Measurements from ENCODE around the gene ARHGEF25. TPM values are rescaled to one million over a fixed set of nuclear protein-coding genes. Genes with fewer than 3 reads are reported as not detected.

The ARHGEF25 gene
- total RNA-seq, 1 donor from 2014 or later: 2.3 TPM

DNA sequence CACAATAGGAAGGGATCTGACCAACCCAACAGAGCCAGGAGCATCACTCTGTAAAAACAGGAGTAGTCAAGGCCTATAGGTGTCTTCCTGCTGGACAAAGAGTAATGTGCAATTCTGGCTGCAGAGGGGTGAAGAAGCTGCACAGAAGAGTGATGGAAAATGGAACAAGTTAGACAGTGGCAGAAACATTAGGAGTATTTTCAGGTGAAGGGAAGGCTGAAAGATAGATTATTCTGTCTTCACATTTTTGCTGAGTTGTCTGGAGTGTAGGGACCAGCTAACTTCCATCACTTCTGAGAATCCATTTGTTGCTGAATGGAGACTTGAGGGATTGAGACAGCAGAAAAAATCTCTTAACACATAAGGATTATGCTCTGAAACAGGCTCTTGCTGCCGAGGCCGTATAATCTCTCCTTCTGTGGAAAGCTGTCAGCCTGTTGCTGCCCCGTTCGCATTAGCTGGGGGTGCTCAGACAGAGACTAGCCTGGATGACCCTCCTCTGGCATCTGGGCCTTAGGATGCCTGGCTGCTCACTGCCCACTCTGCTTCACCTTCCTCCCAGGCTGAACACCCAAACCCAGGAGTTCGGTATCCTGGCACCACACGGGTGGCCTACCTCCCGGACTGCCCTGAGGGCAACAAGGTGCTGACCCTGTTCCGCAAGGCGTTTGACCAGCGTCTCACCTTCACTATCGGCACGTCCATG is 3.1 kb upstream of the ARHGEF25 start:
- Histone ChIP-seq H3K4me3 (ENCODE audit: low read depth, low read length) (no peak overlapping the region), H3K36me3 (ENCODE audit: control insufficient read depth, insufficient read depth, low read length) (no peaks in the 10 kb centered on the region), H3K27me3 (ENCODE audit: control insufficient read depth, insufficient read depth, low read length) (peaks cover 17% of the 10 kb centered on the region)
- no peak for DNase-seq (ENCODE audit: low read depth)
- TF ChIP-seq, protein P1, sequence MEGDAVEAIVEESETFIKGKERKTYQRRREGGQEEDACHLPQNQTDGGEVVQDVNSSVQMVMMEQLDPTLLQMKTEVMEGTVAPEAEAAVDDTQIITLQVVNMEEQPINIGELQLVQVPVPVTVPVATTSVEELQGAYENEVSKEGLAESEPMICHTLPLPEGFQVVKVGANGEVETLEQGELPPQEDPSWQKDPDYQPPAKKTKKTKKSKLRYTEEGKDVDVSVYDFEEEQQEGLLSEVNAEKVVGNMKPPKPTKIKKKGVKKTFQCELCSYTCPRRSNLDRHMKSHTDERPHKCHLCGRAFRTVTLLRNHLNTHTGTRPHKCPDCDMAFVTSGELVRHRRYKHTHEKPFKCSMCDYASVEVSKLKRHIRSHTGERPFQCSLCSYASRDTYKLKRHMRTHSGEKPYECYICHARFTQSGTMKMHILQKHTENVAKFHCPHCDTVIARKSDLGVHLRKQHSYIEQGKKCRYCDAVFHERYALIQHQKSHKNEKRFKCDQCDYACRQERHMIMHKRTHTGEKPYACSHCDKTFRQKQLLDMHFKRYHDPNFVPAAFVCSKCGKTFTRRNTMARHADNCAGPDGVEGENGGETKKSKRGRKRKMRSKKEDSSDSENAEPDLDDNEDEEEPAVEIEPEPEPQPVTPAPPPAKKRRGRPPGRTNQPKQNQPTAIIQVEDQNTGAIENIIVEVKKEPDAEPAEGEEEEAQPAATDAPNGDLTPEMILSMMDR (IDR thresholded peaks at IDR 0.05; ENCODE audit: insufficient read depth, low read length, poor library complexity, severe bottlenecking): no peak

DNA sequence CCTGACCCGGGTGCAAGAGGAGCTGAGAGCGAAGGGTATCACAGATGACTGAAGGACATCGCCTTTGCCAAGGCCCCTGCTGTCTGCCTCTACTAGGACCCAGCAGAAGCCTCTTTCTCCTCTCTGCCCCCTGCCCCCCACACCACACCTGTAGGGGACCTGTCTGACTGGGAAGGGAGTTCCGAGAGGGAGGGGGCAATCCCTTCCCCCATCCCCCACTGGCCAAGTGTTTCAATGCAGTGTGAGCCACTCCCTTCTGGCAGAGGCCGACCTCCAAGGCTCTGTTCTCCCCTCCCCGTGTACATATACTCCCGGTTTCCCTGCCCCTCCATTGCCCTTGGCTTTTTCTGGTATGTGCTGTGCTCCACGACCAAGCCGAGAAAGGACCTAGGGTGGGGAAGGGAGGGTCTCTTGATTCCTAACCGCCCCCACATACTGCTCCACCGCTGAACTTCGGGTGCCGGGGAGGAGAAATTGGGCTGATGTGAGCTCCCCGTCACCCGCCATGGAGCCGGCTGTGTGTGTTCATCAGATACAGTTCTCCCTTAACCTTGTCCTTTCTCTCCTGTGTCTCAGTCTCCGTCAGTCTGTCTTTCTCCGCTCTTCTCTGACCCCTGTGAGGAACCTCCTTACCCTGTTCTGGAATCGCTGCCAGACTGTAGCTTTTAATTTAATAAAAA is 2.0 kb upstream of the ARHGEF25 start:
- TF ChIP-seq, protein P1 (IDR thresholded peaks at IDR 0.05; ENCODE audit: insufficient read depth, low read length, poor library complexity, severe bottlenecking): no peak
- no peak for DNase-seq (ENCODE audit: low read depth)
- H3K36me3 ChIP-seq (ENCODE audit: control insufficient read depth, insufficient read depth, low read length): no peaks in the 10 kb centered on the region
- H3K4me3 ChIP-seq (ENCODE audit: low read depth, low read length): no peak overlapping the region
- peaks cover 20% of the 10 kb centered on the region for H3K27me3 ChIP-seq (ENCODE audit: control insufficient read depth, insufficient read depth, low read length)

DNA sequence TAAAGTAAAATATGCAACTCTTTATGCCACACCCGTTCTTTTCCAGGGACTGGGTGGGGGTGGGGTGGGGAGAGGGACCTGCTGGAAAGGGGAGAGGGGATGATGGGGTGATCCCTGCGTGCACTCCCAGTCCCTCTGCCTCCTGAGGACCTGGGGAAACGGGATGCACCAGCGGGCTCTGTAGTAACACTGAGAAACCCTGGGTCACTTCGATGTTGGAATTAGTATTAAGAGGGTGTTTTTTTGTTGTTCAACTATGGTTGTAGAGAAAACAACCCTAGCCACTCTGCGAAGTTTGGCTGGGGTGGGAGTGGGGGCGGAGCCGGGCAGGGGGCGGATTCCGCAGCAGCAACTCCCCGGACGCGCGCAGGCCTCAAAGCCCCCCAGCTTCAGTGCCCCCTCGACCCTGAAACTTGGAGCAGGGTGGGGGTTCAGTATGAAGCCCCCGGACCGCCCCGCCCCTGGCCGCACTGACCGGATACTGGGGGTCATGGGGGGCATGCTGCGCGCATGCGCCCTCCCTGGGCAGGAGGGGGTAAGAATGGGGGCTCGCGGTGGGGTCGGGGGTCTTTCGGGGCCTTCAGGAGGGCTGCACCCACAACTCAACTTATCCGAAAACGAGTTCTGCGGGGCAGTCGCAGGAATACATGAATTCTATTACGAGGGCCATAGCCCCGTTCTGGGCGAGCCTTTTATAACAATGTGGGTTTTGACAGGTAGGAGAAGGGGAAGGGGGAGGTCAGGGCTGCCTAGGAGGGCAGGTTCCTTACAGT is 1.3 kb upstream of the ARHGEF25 start:
- TF ChIP-seq, protein P1 (IDR thresholded peaks at IDR 0.05; ENCODE audit: insufficient read depth, low read length, poor library complexity, severe bottlenecking): no peak
- H3K4me3 ChIP-seq (ENCODE audit: low read depth, low read length): no peak overlapping the region

DNA sequence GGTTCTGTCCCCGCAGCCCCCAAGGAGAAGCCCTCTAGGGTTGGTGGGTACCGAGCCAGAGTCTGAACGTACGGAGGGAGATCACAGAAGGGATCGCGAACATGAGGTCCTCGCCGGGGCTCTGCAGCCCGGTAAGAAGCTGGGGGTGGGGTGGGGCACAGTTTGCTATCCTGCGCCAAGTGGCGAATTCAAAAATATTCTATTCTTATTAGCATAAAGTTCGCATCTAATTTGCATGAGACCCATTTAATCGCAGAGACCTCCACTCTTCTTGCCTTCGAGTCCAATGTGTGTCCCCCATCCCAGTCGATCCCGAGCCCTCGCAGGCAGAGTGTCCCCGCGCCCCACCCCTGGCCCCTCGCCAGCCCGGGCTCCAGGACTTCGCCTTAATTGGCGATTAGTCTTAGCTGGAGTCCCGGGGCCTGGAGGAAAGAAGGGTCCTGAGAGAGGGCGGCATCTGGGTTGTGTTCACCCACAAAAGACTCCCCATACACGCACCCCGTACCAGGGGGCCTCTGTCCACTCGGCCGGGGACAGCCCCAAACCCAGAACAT is 604 bp upstream of the ARHGEF25 start:
- TF ChIP-seq, protein P1 (IDR thresholded peaks at IDR 0.05; ENCODE audit: insufficient read depth, low read length, poor library complexity, severe bottlenecking): no peak
- DNase-seq (ENCODE audit: low read depth): no peak
- H3K36me3 ChIP-seq (ENCODE audit: control insufficient read depth, insufficient read depth, low read length): no peaks in the 10 kb centered on the region
- peak overlapping the region; percentile 61 for H3K4me3 ChIP-seq (ENCODE audit: low read depth, low read length)
- H3K27me3 ChIP-seq (ENCODE audit: control insufficient read depth, insufficient read depth, low read length): peaks cover 23% of the 10 kb centered on the region

More for the DNA sequence above, 1.3 kb upstream of the ARHGEF25 start:
- no peak for DNase-seq (ENCODE audit: low read depth)
- no peaks in the 10 kb centered on the region for H3K36me3 ChIP-seq (ENCODE audit: control insufficient read depth, insufficient read depth, low read length)
- H3K27me3 ChIP-seq (ENCODE audit: control insufficient read depth, insufficient read depth, low read length): peaks cover 22% of the 10 kb centered on the region

DNA sequence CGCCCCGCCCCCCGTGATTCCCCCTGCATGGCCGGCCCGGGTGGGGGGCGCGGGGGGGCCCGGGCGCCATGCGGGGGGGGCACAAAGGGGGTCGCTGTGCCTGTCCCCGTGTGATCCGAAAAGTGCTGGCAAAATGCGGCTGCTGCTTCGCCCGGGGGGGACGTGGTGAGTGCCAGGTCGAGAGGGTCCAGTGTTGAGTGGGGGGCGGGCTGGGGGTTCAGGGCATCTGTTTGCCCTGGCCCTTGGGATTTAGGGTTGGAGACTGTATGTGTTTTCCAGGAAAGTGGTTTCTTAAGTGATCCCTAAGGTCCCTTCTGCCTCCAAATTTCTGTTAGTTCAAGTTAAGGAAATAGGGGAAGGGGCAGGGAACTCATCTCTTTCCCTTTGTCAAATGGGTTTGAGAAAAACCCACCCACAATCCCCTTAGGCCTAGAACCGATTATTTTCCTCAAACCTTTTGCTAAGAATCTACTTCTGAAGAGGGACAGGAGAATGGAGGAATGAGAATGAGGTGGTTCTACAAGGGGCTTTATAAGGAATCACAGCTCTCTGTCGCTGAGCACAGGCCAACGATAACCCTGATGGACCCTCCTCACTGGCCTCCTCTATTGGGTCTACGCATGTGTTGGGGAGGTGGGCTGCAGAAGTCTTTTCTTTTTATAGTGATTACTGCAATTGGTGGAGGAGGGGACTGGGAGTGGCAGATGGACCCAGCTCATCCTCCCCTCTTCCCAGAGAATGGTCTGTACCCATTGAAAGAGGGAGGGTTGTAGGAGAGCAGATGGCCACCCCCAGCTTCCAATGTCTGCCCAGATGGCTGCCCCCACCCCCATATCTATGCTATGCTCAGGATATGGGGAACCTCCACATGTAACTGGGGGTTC is 834 bp downstream of the ARHGEF25 start:
- TF ChIP-seq, protein P1 (IDR thresholded peaks at IDR 0.05; ENCODE audit: insufficient read depth, low read length, poor library complexity, severe bottlenecking): no peak
- peak overlapping the region; percentile 61 for H3K4me3 ChIP-seq (ENCODE audit: low read depth, low read length)

More for the DNA sequence above, 834 bp downstream of the ARHGEF25 start:
- DNase-seq (ENCODE audit: low read depth): no peak
- Histone ChIP-seq H3K27me3 (ENCODE audit: control insufficient read depth, insufficient read depth, low read length) (peaks cover 24% of the 10 kb centered on the region), H3K36me3 (ENCODE audit: control insufficient read depth, insufficient read depth, low read length) (no peaks in the 10 kb centered on the region)
